Neutrophil (primary cell): ENCODE results near the gene DCP1A.

Source experiments
- H3K27ac ChIP-seq: fragments of 200-600 bp; sonication (generic); 2 replicates; pipeline ENCODE4 v1.5.1; 2016; ENCODE audit warnings: mild to moderate bottlenecking, moderate library complexity
- H3K27me3 ChIP-seq: fragments of 200-600 bp; sonication (generic); 2 replicates; pipeline ENCODE4 v1.6.0; 2016; ENCODE audit warnings: mild to moderate bottlenecking
- H3K36me3 ChIP-seq: fragments of 200-600 bp; sonication (generic); 2 replicates; pipeline ENCODE4 v1.5.1; 2017
- H3K4me1 ChIP-seq, 2 experiments: fragments of 200-600 bp in 1 of 2; sonication (generic) in 1 of 2; 1 replicate in 1 of 2; 2 replicates in 1 of 2; pipeline versions ENCODE4 v1.5.1 to v1.6.1; 2013 to 2016; ENCODE audit warnings: low read depth in 1 of 2, low read length in 1 of 2, mild to moderate bottlenecking in 1 of 2, moderate library complexity in 1 of 2; ENCODE audit not compliant: control insufficient read depth in 1 of 2, insufficient read depth in 1 of 2
- H3K4me3 ChIP-seq, 2 experiments: fragments of 200-600 bp in 1 of 2; sonication (generic) in 1 of 2; 1 replicate in 1 of 2; 2 replicates in 1 of 2; pipeline ENCODE4 v1.5.1; 2013 to 2016; ENCODE audit warnings: low read depth in 1 of 2, low read length in 1 of 2, mild to moderate bottlenecking in 1 of 2, moderate library complexity in 1 of 2
- H3K9me3 ChIP-seq: fragments of 200-600 bp; sonication (generic); 2 replicates; pipeline ENCODE4 v1.5.1; 2016
- CTCF ChIP-seq: fragments of 200-600 bp; sonication (generic); IDR thresholded peaks from 2 replicates; pipeline ENCODE4 v1.5.1; 2016; ENCODE audit warnings: antibody characterized with exemption

Gene DCP1A

DNA sequence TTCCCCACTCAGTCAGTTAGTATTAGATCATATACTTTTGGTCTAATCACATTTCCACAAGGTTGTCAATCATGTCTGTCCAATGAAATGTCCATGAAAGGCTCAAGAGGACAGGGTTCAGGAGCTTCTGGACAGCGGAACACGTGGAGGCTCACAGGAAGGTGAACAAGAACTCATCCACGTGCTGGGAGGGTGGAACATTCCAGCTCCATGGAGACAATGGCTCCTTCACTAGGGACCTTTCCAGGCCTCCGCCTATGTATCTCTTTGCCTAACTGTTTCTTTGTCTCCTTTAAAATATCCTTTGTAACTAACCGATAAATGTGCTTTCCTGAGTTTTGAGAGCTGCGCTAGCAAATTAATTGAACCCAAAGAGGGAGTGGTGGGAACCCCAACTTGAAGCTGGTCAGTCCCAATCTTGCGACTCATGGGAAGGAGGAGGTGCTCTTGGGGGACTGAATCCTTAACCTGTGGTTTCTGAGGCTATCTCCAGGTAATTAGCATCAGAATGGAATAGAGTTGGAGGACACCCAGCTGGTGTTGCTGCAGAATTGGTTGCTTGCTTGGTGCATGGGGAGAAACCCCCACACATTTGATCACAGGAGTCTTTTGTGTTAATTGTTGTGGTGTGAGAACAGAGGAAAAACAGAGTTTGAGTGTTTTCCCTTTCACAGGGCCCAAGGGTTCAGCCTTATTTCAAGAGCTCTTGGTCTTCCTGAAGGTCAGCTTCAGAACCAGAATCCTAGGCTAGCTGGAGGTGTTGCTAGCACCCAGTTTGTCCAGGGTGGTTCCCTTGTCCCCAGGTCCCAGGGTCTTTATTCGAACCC lies 88.5 kb downstream of the DCP1A start:
- Histone ChIP-seq H3K27ac (no peak overlapping the region), H3K4me3 (no peak overlapping the region), H3K27me3 (no peaks in the 10 kb centered on the region), H3K36me3 (no peaks in the 10 kb centered on the region), H3K9me3 (no peaks in the 10 kb centered on the region), H3K4me1 (peaks cover 43 to 46% of the 10 kb centered on the region in 2 experiments)
- no peak for TF ChIP-seq CTCF

- H3K9me3 ChIP-seq, result no peaks in the 10 kb centered on the region
These were observed 89.9 kb downstream of the DCP1A start for GRCh38 chr3:53257465-53257864.

DNA sequence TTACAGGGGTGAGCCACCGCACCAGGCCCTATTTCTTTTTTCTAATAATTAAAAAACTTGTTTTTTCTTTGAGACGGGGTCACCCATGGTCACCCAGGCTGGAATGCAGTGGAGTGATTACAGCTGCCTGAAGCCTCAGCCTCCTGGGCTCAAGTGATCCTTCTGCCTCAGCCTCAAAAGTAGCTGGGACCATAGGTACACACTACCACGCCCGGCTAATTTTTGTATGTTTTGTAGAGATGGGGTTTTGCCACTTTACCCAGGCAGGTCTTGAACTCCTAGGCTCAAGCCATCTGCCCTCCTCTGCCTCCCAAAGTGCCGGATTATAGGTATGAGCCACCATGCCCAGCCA lies 90.7 kb downstream of the DCP1A start:
- Histone ChIP-seq H3K4me1 (peaks cover 36 to 56% of the 10 kb centered on the region in 2 experiments), H3K27ac (peak overlapping the region; percentile 97), H3K9me3 (no peaks in the 10 kb centered on the region), H3K27me3 (no peaks in the 10 kb centered on the region), H3K4me3 (no peak overlapping the region), H3K36me3 (no peaks in the 10 kb centered on the region)
- TF ChIP-seq CTCF, result no peak

More at GRCh38 chr3:53257465-53257864, 89.9 kb downstream of the DCP1A start:
- peaks cover 44 to 55% of the 10 kb centered on the region in 2 experiments for H3K4me1 ChIP-seq
- H3K36me3 ChIP-seq, result no peaks in the 10 kb centered on the region
- no peaks in the 10 kb centered on the region for H3K27me3 ChIP-seq
- no peak for TF ChIP-seq CTCF
- H3K4me3 ChIP-seq, result no peak overlapping the region
- no peak overlapping the region for H3K27ac ChIP-seq

- Histone ChIP-seq H3K4me1 (peaks cover 36 to 56% of the 10 kb centered on the region in 2 experiments), H3K36me3 (no peaks in the 10 kb centered on the region), H3K27me3 (no peaks in the 10 kb centered on the region), H3K27ac (peak within 1 kb of the TSS; percentile 97), H3K4me3 (peak within 1 kb of the TSS; percentile 79 to 95), H3K9me3 (no peaks in the 10 kb centered on the region)
- peak; percentile 41 for TF ChIP-seq CTCF
These were observed 91.3 kb downstream of the DCP1A start, which contains the start of gene TKT for GRCh38 chr3:53255775-53256703. Gene TKT (minus strand): TSS chr3:53256022. CDS start chr3:53255942, 80 bp downstream.

GRCh38 chr3:53255423-53255774 lies 91.9 kb downstream of the DCP1A start:
- peak overlapping the region; percentile 97 for H3K27ac ChIP-seq
- H3K36me3 ChIP-seq, result no peaks in the 10 kb centered on the region
- peaks cover 36 to 56% of the 10 kb centered on the region in 2 experiments for H3K4me1 ChIP-seq
- H3K27me3 ChIP-seq, result no peaks in the 10 kb centered on the region
- no peak for TF ChIP-seq CTCF
- H3K9me3 ChIP-seq, result no peaks in the 10 kb centered on the region
- peak overlapping the region; percentile 79 to 95 for H3K4me3 ChIP-seq
